ENCODE data around the gene DISP3. TPM values are rescaled to one million over a fixed set of nuclear protein-coding genes. Genes with fewer than 3 reads are reported as not detected.

Gene DISP3
- total RNA-seq, 4 donors from 2014 or later, result 0.19 TPM; not detected in 3

- H3K36me3 ChIP-seq, result no peaks in the 10 kb centered on the region
- TF ChIP-seq POLR2A (IDR thresholded peaks at IDR 0.05) (no peak), EP300 (IDR thresholded peaks at IDR 0.05) (no peak), POLR2AphosphoS5 (IDR thresholded peaks at IDR 0.05) (no peak)
- TF ChIP-seq, protein P1, sequence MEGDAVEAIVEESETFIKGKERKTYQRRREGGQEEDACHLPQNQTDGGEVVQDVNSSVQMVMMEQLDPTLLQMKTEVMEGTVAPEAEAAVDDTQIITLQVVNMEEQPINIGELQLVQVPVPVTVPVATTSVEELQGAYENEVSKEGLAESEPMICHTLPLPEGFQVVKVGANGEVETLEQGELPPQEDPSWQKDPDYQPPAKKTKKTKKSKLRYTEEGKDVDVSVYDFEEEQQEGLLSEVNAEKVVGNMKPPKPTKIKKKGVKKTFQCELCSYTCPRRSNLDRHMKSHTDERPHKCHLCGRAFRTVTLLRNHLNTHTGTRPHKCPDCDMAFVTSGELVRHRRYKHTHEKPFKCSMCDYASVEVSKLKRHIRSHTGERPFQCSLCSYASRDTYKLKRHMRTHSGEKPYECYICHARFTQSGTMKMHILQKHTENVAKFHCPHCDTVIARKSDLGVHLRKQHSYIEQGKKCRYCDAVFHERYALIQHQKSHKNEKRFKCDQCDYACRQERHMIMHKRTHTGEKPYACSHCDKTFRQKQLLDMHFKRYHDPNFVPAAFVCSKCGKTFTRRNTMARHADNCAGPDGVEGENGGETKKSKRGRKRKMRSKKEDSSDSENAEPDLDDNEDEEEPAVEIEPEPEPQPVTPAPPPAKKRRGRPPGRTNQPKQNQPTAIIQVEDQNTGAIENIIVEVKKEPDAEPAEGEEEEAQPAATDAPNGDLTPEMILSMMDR (IDR thresholded peaks at IDR 0.05), result no peak
- 38% methylated on average over 2 of the region's 5 CpGs; no CpG with 5 or more reads in 1 of the 2 donors for WGBS, 2 donors (ENCODE audit: low coverage in 1 of 2)
- ATAC-seq, result no peak
- no peak overlapping the region for H3K27ac ChIP-seq
- H3K27me3 ChIP-seq, result peaks cover 89% of the 10 kb centered on the region
- H3K4me3 ChIP-seq, result no peak overlapping the region
- H3K9me3 ChIP-seq, result no peaks in the 10 kb centered on the region
- H3K4me1 ChIP-seq, result no peaks in the 10 kb centered on the region
Observed at GRCh38 chr1:11434501-11434900, 44.5 kb upstream of the DISP3 start.

- H3K27me3 ChIP-seq, result peaks cover 92% of the 10 kb centered on the region
- no peak overlapping the region for H3K4me3 ChIP-seq
- TF ChIP-seq POLR2A (IDR thresholded peaks at IDR 0.05) (no peak), POLR2AphosphoS5 (IDR thresholded peaks at IDR 0.05) (no peak), EP300 (IDR thresholded peaks at IDR 0.05) (no peak)
- TF ChIP-seq, protein P1 (IDR thresholded peaks at IDR 0.05), result no peak
- no peak overlapping the region for H3K27ac ChIP-seq
- H3K9me3 ChIP-seq, result no peaks in the 10 kb centered on the region
- H3K4me1 ChIP-seq, result no peaks in the 10 kb centered on the region
- 45% methylated on average over 2 of the region's 11 CpGs; no CpG with 5 or more reads in 1 of the 2 donors for WGBS, 2 donors (ENCODE audit: low coverage in 1 of 2)
- H3K36me3 ChIP-seq, result no peaks in the 10 kb centered on the region
- no peak for ATAC-seq
Observed at GRCh38 chr1:11434926-11435325, 44.0 kb upstream of the DISP3 start.

DNA sequence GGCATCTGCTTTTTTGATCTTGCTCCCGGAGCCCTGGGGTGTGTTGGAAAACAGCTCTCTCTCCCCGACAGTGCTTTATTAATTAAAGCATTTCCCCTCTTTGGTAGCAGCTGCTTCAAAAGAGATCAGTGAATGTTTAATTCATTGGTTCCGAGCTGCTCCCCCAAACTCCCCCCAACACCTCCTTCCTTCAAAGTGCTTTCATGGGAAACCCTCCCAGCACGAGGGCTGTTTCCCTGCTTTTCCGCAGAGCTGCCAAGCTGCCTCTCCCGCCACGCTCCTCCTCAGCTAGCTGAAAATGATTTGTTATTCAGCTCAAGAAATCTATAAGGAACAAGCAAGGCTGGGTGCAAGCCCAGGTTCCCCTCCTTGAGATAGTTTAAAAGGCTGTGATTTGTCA lies 40.0 kb upstream of the DISP3 start:
- Histone ChIP-seq H3K27me3 (peaks cover 97% of the 10 kb centered on the region), H3K9me3 (no peaks in the 10 kb centered on the region), H3K36me3 (no peaks in the 10 kb centered on the region), H3K4me3 (no peak overlapping the region), H3K27ac (no peak overlapping the region), H3K4me1 (no peaks in the 10 kb centered on the region)
- ATAC-seq, result no peak
- WGBS, 2 donors (ENCODE audit: low coverage in 1 of 2), result 4 to 5% methylated on average over 3 to 7 of the region's 7 CpGs
- TF ChIP-seq POLR2AphosphoS5 (IDR thresholded peaks at IDR 0.05), result no peak
- TF ChIP-seq, protein P1 (IDR thresholded peaks at IDR 0.05), result no peak
- TF ChIP-seq EP300 (IDR thresholded peaks at IDR 0.05), result no peak
- TF ChIP-seq POLR2A (IDR thresholded peaks at IDR 0.05), result no peak

DNA sequence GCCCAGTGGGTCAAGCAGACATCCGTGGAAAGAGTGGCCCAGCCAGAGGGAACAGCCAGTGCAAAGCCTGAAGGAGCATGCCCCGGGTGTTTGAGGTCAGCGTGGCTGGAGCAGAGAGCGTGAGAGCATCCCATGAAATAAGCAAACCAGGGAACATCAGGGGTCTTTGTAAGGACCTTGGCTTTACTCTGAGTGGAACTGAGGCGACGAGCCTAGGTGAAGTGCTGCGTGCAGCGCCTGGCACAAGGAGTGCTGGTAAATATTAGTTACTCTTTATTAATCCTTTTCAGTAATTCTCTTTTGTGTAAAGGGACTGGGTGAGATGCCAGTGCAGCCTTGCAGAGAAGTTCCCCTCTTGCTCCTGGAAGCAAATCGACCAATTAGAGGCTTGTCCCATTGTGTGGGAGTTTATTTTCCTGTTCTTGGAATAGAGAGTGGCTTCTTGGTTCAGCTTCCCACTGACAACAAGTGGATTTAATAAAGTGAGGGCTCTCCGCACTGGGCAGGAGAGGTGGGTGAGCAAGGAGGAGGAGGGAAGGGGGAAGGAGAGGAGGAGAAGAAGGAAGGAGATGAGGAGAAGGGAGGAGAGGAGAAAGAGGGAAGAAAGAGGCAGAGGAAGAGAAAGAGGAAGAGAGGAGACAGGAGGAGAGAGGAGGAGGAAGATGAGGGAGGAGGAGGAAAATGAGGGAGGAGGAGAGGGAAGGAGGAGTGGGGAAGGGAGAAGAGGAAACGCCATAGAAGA lies 37.6 kb upstream of the DISP3 start:
- Histone ChIP-seq H3K36me3 (no peaks in the 10 kb centered on the region), H3K9me3 (no peaks in the 10 kb centered on the region), H3K27me3 (peaks cover 94% of the 10 kb centered on the region), H3K27ac (no peak overlapping the region), H3K4me1 (no peaks in the 10 kb centered on the region), H3K4me3 (no peak overlapping the region)
- no peak for ATAC-seq
- no peak for TF ChIP-seq POLR2AphosphoS5 (IDR thresholded peaks at IDR 0.05)
- TF ChIP-seq EP300 (IDR thresholded peaks at IDR 0.05), result no peak
- no peak for TF ChIP-seq POLR2A (IDR thresholded peaks at IDR 0.05)
- WGBS, 2 donors (ENCODE audit: low coverage in 1 of 2), result 13 to 26% methylated on average over 2 to 3 of the region's 11 CpGs

GRCh38 chr1:11443043-11443442 lies 35.9 kb upstream of the DISP3 start:
- Histone ChIP-seq H3K27me3 (peaks cover 96% of the 10 kb centered on the region), H3K36me3 (no peaks in the 10 kb centered on the region), H3K9me3 (no peaks in the 10 kb centered on the region), H3K27ac (no peak overlapping the region), H3K4me1 (no peaks in the 10 kb centered on the region), H3K4me3 (no peak overlapping the region)
- TF ChIP-seq POLR2A (IDR thresholded peaks at IDR 0.05), result no peak
- no peak for TF ChIP-seq POLR2AphosphoS5 (IDR thresholded peaks at IDR 0.05)
- TF ChIP-seq EP300 (IDR thresholded peaks at IDR 0.05), result no peak
- TF ChIP-seq, protein P1 (IDR thresholded peaks at IDR 0.05), result no peak
- 80 to 83% methylated on average over 1 of the region's 1 CpG for WGBS, 2 donors (ENCODE audit: low coverage in 1 of 2)
- no peak for ATAC-seq
